Adipose tissue (tissue), 3 donors: ENCODE data around the gene ANK3. TPM values are rescaled to one million over a fixed set of nuclear protein-coding genes. Genes with fewer than 3 reads are reported as not detected.

Experiments
- H3K27ac ChIP-seq: one replicate; pipeline ENCODE4 v1.5.1; 2013; ENCODE audit warnings: low read depth, low read length
- WGBS, 3 donors: extraction: QIAGEN DNeasy Blood & Tissue Kit; methylation state at CpG; one replicate each; pipeline ENCODE4 v1.1.7; 2013; 5-methylcytosine and 5-hydroxymethylcytosine counted together
- polyA plus RNA-seq, 3 donors: library from polyadenylated mRNA; stranded (reverse); fragments of 200-250 nt; gene quantifications; one replicate each; pipeline ENCODE4 v1.2.3, GENCODE V29; 2013
- donor health status: healthy with polysubstance abuse.
- donor health status: Bipolar disorder and iron deficiency.
- donor health status: healthy.

The ANK3 gene
- 10 to 100 TPM in 1 of 3 donors, 1 to 10 TPM in 2; 5.1 to 10.7 (median 7.9) TPM for polyA plus RNA-seq

DNA sequence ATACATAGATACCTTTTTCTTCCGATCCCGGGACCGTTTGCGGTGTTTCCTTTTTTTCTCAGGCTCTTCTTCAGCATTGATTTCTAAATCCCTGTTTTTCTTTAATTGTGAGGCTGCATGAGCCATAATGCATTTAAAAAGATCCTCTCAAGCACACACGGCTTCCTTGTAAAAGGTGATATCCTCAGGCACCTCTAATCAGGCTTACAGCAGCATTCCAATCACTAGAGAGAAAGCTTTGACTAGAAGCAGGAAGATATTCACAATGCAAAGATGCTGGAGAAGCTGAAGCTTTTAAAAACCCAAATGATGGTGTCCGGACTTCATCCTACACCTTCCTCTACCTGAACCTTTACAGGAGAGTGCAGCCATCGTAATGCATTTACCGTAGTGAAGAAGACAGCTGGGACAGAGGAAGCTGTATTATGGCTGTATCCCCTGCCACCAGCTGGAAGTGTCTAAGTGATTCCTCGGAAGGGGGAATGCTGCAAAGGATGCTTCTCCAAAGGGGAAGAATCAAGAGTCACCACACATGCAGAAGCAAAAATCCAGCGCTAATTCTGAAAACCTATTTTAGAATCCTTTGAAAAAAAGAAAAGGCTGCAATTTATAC is at the start of gene ANK3:
Gene ANK3 (minus strand): TSS at position 463 of the 613 bp plus-strand sequence. CDS start 337 bp downstream, at position 126.
- WGBS, 3 donors: 73 to 91% (median 76%) methylated on average over 10 of the region's 10 CpGs
- H3K27ac ChIP-seq: no peak within 1 kb of the TSS

DNA sequence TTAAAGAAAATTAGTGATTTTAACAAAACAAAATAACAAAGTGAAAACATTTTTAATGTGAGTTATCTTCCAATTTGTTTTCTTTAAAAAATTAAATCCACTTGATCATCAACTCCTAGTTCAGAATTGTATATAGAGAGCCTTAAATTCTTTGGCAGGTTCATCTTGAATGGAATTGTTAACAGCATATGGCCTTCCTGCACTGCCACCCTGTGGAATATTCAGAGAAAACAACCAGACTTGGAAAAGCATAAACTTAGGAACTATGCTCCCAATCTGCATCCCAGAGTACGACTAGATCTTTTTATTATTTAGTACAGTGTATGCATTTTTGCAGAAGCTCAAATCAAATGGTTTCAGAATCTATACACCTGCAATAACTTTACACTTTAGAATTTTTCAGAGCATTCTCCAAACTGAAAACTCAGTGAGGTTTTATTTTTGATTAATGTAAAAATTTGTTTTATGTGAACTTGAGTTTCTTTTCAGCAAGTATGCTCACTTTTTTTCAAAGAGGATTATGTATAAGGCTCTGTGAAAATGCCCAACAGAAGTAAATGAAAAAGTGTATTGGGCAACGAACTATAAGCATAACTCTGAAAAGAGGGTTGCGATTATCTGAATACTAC is 44.9 kb upstream of the ANK3 start:
- 59 to 65% (median 63%) methylated on average over 3 of the region's 3 CpGs for WGBS, 3 donors
- H3K27ac ChIP-seq: no peak overlapping the region

DNA sequence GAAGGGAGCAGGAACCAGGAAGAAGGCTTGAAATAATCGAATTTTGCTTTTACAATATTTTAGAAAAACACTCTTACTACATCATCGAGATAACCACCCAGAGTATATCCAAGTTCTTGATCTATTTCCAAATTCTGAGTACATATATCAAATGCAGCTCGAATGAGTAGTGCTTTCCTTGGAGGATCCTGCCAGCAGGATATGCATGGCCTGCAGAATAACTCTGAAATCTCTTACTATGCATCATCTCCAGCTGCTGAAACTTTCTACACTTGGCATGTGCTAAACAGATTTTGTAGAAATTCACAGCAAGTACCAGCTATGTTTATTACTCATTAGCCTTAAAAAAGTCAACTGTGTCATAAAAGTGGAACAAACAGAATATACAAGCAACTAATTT is 44.0 kb upstream of the ANK3 start:
- H3K27ac ChIP-seq: no peak overlapping the region
- WGBS, 3 donors: 40 to 64% (median 42%) methylated on average over 3 of the region's 3 CpGs

DNA sequence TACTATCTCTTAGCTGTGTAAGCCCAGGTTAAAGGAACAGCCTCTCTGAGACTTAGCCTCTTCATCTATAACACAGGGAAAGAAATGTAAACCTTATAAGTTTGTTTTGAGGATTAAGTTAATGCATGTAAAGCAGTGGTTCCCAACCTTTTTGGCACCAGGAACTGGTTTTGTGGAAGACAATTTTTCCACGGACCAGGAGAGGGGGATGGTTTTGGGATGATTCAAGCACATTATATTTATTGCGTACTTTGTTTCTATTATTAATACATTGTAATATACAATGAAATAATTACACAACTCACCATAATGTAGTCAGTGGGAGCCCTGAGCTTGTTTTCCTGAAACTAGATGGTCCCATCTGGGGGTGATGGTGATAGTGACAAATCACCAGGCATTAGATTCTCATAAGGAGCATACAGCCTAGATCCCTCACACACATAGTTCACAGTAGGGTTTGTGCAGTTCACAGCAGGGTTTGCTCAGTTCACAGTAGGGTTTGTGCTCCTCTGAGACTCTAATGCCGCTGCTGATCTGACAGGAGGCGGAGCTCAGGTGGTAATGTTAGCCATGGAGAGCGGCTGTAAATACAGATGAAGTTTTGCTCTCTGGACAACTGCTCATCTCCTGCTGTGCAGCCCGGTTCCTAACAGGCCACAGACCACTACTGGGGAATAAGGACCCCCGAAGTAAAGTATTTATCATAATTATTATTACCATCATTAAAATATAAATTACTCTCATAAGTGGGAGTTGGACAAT is 41.3 kb upstream of the ANK3 start:
- no peak overlapping the region for H3K27ac ChIP-seq
- 86 to 88% (median 86%) methylated on average over 7 of the region's 7 CpGs for WGBS, 3 donors

DNA sequence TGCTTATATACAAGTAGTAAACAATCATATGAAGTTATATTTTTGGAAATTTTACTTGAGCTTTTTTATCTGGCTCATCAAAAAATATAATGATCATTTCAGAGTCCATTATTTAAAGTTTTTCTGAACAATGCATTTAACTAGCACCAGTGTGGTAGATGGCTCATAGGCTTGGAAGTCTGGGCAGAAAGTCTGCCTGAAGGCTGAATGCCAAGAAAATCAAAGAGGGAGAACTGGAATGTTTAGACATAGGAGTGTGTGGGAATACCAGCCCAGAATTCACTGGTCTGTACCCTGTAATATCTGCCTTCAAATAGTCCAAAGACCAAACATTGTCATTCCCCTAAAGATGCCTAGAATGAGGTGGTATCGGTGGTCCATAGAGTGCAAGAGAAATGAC is 40.3 kb upstream of the ANK3 start:
- no peak overlapping the region for H3K27ac ChIP-seq
- WGBS, 3 donors: 77 to 100% (median 97%) methylated on average over 1 of the region's 1 CpG

DNA sequence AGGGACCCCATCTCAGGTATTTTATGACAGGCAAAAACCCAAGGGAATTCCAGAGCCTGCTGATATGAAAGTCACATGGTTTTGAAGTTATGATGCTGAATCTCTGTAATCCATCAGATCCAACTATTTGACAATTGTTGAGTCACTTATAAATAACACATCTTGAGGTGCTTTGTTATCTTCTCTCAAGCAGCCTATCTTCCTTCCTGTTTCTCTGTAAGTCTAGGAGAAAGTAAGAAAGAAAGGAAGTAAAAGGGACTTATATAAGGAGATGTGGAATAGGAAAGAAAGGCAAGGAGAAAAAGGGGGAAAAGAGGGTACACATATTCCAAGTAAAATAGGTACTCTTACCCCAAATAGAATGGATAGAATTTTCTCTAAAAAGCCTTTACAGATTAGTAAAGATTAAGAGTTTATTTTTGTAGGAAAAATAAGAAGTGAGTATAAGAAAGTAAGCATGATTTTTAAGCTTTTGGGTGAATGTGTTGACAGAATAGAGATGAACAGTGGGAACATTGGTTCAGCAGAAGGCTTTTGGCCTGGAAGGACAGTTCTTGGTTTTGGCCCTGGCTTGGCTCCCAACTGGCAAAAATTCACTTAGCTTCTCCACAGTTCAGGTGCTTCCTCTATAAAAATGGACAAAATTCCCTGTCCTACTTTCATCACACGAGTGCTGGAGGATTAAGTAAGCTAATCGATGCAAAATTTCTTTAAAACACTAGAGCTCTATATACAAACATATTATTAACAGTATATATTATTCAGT is 39.6 kb upstream of the ANK3 start:
- 72 to 85% (median 77%) methylated on average over 2 of the region's 2 CpGs for WGBS, 3 donors
- no peak overlapping the region for H3K27ac ChIP-seq

DNA sequence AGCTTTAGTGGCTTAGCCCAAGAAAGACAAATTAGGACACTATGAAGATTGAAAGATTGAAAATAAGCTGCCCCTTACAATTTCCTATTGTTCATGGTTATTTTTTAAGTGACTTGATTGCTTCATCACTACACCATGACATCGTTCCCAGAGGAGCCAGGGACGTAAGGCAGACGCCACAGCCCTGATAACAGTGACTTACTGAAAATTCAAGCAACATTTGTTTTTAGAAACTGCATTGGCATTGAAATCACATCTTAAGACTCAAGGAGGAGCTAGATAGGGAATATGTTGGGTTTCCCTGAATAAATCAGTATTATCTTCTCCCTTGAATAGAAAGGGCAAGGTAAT is 38.7 kb upstream of the ANK3 start:
- H3K27ac ChIP-seq: no peak overlapping the region
- WGBS, 3 donors: 69 to 90% (median 78%) methylated on average over 3 of the region's 3 CpGs

DNA sequence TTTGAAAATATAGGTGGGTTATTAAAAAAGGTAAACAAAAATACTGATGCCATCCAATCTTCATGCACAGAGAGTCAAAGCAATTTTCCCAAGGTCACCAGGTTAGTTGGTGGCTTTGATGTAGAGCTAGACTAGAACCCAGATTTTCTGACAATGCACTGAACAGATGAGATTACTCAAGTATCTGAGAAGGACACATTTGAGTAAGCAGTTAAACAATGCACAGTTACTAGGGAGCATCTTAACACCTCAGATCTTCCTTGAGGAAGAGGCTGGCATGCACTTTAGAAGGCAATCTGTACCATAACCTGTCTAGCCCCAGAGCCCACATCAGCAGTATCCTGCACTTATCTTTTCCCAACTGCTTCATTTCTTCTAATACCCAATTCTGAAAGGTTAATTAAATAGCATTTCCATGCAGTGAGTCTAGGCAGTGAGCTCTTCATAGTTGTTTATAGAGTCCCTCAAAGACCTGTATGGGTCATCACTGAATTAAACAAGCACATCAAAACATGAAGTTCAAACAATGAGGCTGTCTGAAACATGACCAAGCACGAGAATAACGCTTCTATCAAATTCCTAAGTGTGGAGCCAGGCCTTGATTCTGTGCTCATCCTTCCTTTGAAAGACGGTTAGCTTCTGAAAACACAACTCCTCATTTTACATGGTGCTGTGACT is 38.2 kb upstream of the ANK3 start:
- H3K27ac ChIP-seq: no peak overlapping the region

DNA sequence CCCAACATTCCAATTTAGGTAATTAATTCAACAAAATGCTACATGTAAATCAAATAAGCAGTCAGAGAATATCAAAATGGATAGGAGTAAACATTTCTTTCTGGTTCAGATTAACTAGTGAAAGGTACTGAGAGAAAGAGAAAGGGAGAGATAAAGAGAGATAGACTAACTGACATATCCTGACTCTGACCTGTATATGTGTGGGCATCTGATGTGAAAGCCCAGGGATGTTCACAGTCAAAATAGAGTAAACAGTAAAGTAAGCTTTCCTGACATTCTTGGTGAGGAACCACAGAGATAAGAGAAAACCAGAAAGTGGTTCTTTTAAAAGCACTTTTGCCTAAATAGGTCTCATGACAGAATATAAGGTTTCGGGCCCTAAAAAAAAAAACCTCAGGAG is 37.5 kb upstream of the ANK3 start:
- WGBS, 3 donors: 88 to 100% (median 97%) methylated on average over 1 of the region's 1 CpG
- H3K27ac ChIP-seq: no peak overlapping the region

More for the DNA sequence above, 38.2 kb upstream of the ANK3 start:
- WGBS, 3 donors: 88 to 92% (median 90%) methylated on average over 3 of the region's 3 CpGs

DNA sequence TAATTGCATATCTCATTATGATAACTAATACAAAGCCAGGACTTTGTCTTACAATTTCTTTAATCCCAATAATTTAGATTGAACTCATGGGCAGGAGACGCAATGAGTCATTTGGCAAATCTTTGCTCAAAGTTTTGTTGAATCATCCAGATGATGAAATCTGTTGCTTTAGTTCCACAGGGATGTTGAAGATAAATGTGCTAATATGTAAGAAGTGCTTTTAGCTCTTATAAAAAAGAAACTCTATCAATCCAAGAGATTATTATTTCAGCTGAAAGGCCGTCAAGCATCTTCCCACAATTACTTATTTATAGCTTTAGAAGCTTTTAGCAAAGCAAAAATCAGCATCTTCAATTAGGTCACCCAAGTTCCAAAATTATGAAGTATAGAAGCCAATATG is 36.8 kb upstream of the ANK3 start:
- WGBS, 3 donors: 56 to 86% (median 62%) methylated on average over 2 of the region's 2 CpGs
- no peak overlapping the region for H3K27ac ChIP-seq

DNA sequence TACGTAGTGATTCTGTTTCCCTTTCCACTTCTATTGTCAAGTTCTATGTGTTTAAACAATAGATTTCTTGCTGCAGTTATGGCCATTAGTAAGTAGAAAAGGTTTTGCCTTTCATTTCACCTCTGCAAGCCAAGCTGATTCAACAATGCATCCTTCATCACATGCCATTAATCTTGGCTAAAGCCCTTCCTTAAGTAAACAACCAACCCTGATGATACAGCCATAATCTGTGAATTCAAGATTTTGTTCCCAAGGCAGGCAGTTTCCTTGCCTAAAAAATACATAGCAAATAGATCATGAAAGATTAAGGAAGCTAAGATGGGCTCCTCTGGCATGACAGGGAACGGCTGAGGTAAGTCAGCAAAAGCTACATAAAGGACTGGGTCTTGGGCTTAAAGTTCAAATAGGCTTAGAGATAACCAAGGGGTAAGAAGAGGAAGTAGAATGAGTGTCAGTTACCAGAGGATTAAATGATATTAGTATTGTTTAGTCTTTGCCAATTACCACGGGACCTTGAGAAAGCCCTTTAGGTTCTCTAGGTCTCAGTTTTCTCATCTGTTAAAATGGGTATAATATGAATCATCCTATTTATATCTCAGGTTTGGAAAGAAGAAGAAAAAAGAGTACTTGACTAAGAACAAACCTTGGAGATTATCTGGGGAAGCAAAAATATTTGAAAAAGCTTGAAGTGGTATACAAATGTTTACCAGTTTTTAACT is 35.9 kb upstream of the ANK3 start:
- H3K27ac ChIP-seq: no peak overlapping the region
- 85 to 88% (median 86%) methylated on average over 3 of the region's 3 CpGs for WGBS, 3 donors

DNA sequence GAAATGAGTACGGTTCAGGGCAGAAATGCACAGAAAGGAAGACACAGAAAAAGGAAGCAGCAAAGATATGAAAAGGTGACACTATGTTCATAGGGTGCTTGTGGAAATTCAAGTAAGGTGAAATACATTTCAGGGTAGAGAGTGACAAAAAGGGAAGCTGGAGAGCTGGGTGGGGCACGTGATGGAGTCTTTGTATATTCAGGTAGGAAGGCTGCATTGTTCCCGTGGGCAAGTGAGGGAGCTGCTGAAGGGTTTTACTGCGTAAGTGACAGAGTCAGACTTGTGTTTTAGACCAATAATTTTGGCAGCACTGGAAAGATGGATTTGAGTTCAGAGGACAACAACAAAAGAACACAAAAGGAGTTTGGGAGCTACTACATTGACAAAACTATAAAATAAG is 35.3 kb upstream of the ANK3 start:
- whole genome bisulfite sequencing, 3 donors: 70 to 74% (median 74%) methylated on average over 4 of the region's 4 CpGs
- no peak overlapping the region for H3K27ac ChIP-seq

DNA sequence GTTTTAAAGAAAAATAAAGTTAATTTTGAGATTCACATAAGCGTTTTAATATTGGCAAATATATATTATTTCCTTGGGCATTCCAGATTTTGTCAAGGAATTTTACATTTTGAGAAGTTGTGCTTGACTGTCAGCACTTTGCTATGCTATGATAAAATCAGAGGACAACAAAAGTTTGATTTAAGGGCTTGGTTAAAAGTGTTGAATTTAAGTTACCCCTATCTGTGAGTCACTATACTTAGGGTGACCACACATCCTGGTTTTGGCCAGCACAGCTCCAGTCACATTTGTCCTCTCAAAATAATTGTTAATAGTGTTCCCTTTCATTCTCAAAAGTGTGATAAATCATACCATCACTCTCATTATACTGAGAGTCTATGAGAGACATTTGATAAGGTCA is 34.2 kb upstream of the ANK3 start:
- no peak overlapping the region for H3K27ac ChIP-seq
- WGBS, 3 donors: 84 to 90% (median 88%) methylated on average over 1 of the region's 1 CpG

DNA sequence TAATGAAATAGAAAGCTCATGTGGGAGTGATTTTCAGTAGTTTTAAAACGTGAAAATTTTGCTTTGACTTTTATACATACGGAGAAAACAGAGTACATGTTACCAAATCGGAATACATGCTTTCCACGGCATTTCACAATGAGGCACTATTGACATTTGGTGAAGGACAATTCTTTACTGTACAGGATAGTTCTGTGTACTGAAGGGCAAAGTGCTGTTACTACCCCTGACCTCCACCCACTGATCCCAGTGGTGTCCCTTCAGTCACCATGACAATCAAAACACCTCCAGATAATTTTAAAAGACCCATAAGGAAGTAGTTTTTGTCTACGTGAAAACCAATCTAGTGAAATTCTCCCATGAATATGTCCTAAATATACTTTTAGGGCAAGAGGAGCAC is 33.1 kb upstream of the ANK3 start:
- WGBS, 3 donors: 72 to 90% (median 83%) methylated on average over 5 of the region's 5 CpGs
- no peak overlapping the region for H3K27ac ChIP-seq

DNA sequence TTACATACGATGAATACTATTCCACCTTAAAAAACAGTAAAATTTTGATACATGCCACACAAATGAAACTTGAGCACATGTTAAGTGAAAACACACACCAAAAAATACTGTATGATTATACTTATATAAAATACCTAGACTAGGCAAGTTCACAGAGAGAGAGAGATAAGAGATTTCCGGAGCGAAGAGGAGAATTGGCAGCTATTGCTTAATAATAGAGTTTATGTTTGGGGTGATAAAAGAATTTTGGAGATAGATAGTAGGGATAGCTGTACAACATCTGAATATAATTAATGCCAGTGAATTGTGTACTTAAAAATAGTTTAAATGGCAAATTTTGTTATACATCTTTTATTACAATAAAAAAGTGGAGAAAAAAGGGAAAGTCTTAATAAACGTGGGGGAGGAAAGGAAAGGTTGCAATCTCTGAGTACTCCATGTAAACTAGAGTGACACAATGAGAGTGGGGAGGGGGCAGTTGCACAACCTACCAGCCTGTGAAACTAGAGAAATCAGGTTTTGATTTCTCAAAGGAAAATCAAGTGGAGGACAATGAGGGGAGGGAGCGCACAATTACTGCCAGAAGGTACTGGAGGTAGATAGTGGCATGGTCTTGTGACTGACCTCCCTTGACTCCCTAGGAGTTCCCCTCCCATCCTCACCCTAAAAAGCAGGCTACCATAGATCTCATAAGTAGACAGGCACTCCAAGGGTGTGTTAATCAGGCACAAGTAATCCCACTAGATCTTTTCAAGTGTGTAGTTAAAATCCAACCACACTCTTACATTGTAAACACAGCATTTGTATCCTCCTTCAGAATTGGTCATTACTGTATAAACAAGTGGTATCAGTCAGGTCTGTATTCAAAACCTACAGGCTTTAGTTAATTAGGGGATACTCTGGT is 31.6 kb upstream of the ANK3 start:
- no peak overlapping the region for H3K27ac ChIP-seq
- WGBS, 3 donors: 68 to 76% (median 69%) methylated on average over 5 of the region's 5 CpGs

DNA sequence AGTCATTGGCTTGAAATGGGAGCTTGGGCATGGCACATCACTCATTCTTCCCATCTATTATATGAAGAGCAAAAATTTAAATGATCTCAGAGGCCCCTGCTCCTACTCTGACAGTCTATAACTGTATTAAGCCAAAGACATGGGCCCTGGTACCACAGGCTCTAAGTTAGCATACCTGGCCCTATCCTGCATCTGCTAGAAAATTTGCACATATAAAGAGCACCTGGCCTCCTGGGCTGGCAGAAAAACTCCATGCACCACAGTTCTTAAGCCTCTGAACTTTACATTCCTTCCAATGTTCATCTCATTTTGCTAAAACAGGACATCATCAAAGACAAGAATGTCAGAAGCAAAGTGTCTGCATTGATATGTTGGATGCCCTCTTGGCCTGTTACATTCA is 29.6 kb upstream of the ANK3 start:
- H3K27ac ChIP-seq: no peak overlapping the region

DNA sequence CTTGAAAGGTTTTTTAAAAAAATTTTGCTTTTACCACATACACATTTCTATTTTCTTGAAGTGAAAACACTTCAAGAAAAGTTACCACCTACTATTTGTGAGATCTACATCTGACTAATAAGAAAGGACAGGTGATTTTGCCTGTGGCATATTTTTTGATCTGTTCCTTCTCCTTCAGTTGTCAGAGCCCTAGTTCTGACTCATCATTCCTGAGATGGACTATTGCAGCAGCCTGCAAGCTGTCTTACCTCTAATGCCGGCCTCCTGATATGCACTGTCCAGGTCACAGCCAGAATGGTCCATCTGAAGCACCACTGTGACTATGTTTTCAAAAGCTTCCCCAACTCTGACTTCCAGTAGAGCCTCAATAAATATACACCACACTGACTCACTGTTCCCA is 28.2 kb upstream of the ANK3 start:
- 92 to 100% (median 98%) methylated on average over 1 of the region's 1 CpG for WGBS, 3 donors

More for the DNA sequence above, 28.2 kb upstream of the ANK3 start:
- no peak overlapping the region for H3K27ac ChIP-seq
